ENCODE data around the gene IP6K1.

The IP6K1 gene

DNA sequence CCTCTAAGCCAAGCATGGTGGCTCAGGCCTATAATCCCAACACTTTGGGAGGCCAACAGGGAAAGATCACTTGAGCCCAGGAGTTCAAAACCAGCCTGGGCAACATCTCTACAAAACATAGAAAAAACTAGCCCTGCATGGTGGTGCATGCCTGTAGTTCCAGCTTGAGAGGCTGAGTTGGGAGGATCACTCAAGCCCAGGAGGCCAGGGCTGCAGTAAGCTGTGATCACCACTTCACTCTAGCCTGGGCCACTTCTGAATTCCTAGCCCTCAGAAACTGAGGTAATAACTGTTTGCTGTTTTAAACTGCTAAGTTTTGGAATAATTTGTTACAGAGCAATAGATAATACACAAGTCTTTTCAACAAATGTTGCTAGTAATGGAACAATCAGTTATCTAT is 16.4 kb downstream of the IP6K1 start:
- Histone ChIP-seq H3K4me3 (ENCODE audit: low read depth in 1 of 5, low read length in 5 of 5) (no peak overlapping the region), H3K9ac (ENCODE audit: low read length in 5 of 5) (no peak overlapping the region)

DNA sequence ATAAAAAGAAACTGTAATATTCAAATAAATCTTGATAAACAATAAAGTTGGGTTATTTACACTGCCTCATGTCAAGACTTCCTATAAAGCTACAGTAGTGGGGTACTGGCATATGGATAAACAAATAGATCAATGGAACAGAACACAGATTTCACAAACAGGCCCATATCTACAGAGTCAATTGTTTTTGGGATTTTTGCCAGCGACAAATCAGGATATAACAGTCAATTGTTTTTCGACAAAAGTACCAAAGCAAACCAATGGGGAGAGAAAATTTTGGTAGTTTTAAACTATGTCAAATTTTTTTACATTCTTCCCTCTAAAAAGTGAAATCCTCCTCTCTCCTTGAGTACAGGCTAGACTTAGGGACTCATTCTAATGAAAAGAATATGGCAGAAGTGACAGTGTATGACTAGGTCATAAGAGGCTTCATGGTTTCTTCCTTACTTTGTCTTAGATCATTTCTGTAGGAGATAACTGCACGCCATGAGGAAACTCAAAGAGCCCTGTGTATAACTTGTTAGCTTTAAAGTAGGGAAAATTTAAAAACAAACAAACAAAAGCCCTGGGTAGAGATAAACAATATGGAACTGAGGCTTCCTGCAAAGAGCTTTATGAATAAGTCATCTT is 16.9 kb downstream of the IP6K1 start:
- no peak overlapping the region for H3K4me3 ChIP-seq (ENCODE audit: low read depth in 1 of 5, low read length in 5 of 5)
- no peak overlapping the region for H3K27ac ChIP-seq (ENCODE audit: low read depth, low read length)
- H3K36me3 ChIP-seq (ENCODE audit: control insufficient read depth in 5 of 5, insufficient read depth in 5 of 5, low read length in 5 of 5), result peaks cover 0 to 10% (median 6%) of the 10 kb centered on the region in 5 donors
- no peaks in the 10 kb centered on the region for H3K4me1 ChIP-seq (ENCODE audit: control insufficient read depth in 5 of 5, insufficient read depth in 5 of 5, low read length in 5 of 5)
- no peaks in the 10 kb centered on the region for H3K9me3 ChIP-seq (ENCODE audit: control insufficient read depth in 5 of 5, low read length in 5 of 5)
- no peak overlapping the region for H3K9ac ChIP-seq (ENCODE audit: low read length in 5 of 5)
- no peaks in the 10 kb centered on the region for H3K27me3 ChIP-seq (ENCODE audit: control insufficient read depth in 5 of 5, insufficient read depth in 4 of 5, low read length in 5 of 5)

More for the DNA sequence above, 16.4 kb downstream of the IP6K1 start:
- Histone ChIP-seq H3K9me3 (ENCODE audit: control insufficient read depth in 5 of 5, low read length in 5 of 5) (no peaks in the 10 kb centered on the region), H3K27ac (ENCODE audit: low read depth, low read length) (no peak overlapping the region), H3K4me1 (ENCODE audit: control insufficient read depth in 5 of 5, insufficient read depth in 5 of 5, low read length in 5 of 5) (no peaks in the 10 kb centered on the region), H3K27me3 (ENCODE audit: control insufficient read depth in 5 of 5, insufficient read depth in 4 of 5, low read length in 5 of 5) (no peaks in the 10 kb centered on the region), H3K36me3 (ENCODE audit: control insufficient read depth in 5 of 5, insufficient read depth in 5 of 5, low read length in 5 of 5) (peaks cover 0 to 10% (median 6%) of the 10 kb centered on the region in 5 donors)

DNA sequence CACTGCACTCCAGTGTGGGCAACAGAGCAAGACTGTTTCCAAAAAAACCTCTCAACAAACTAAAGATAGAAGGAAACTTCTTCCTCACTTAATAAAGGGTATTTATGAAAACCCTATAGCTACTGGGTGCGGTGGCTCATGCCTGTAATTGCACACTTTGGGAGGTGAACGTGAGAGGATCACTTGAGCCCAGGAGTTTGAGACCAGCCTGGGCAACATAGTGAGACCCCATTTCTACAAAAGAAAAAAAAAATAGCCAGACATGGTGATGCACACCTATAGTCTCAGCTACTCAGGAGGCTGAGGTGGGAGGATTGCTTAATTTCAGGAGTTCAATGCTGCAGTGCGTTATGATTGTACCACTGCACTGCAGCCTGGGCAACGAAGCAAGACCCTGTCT is 22.4 kb downstream of the IP6K1 start:
- no peak overlapping the region for H3K4me3 ChIP-seq (ENCODE audit: low read depth in 1 of 5, low read length in 5 of 5)
- H3K9ac ChIP-seq (ENCODE audit: low read length in 5 of 5), result no peak overlapping the region

DNA sequence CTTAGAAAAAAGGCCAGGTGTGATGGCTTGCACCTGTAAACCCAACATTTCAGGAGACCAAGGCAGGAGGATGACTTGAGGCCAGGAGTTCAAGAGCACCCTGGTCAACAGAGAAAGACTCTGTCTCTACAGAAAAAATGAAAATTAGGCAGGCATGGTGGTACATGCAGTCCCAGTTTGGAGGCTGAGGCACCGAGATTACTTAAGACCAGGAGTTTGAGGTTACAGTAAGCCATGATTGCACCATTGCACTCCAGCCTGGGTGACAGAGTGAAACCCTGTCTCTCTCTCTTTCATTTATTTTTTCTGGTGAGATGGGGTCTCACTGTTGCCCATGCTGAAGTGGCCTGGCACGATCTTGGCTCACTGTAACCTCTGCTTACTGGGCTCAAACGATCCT is 24.7 kb downstream of the IP6K1 start:
- H3K27ac ChIP-seq (ENCODE audit: low read depth, low read length), result no peak overlapping the region
- H3K9ac ChIP-seq (ENCODE audit: low read length in 5 of 5), result no peak overlapping the region
- H3K27me3 ChIP-seq (ENCODE audit: control insufficient read depth in 5 of 5, insufficient read depth in 4 of 5, low read length in 5 of 5), result no peaks in the 10 kb centered on the region
- H3K9me3 ChIP-seq (ENCODE audit: control insufficient read depth in 5 of 5, low read length in 5 of 5), result no peaks in the 10 kb centered on the region
- no peak overlapping the region for H3K4me3 ChIP-seq (ENCODE audit: low read depth in 1 of 5, low read length in 5 of 5)
- H3K4me1 ChIP-seq (ENCODE audit: control insufficient read depth in 5 of 5, insufficient read depth in 5 of 5, low read length in 5 of 5), result peaks cover 0 to 8% (median 6%) of the 10 kb centered on the region in 5 donors
- H3K36me3 ChIP-seq (ENCODE audit: control insufficient read depth in 5 of 5, insufficient read depth in 5 of 5, low read length in 5 of 5), result peaks cover 0 to 6% (median 0%) of the 10 kb centered on the region in 5 donors

More for the DNA sequence above, 22.4 kb downstream of the IP6K1 start:
- no peak overlapping the region for H3K27ac ChIP-seq (ENCODE audit: low read depth, low read length)
- H3K36me3 ChIP-seq (ENCODE audit: control insufficient read depth in 5 of 5, insufficient read depth in 5 of 5, low read length in 5 of 5), result peaks cover 0 to 6% (median 0%) of the 10 kb centered on the region in 5 donors
- no peaks in the 10 kb centered on the region for H3K4me1 ChIP-seq (ENCODE audit: control insufficient read depth in 5 of 5, insufficient read depth in 5 of 5, low read length in 5 of 5)
- H3K27me3 ChIP-seq (ENCODE audit: control insufficient read depth in 5 of 5, insufficient read depth in 4 of 5, low read length in 5 of 5), result no peaks in the 10 kb centered on the region
- no peaks in the 10 kb centered on the region for H3K9me3 ChIP-seq (ENCODE audit: control insufficient read depth in 5 of 5, low read length in 5 of 5)

DNA sequence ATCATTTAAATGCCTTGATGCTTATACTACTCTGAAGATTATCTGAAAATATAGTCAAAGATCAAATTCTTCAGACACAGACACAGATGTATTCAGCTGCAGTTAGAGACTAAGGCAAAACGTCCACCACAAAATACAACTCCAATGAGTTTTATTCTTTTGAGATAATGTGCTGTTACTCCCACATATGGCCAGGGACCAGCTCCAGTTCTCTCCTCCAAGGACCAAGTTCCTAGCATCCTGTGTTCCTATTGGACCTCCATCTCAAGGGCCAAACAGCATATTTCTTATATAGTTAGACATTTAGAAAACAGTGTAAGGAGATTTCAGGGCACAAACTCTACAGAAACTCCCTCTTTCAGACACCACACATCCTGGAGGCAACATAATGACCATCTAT is 27.1 kb downstream of the IP6K1 start:
- H3K4me3 ChIP-seq (ENCODE audit: low read depth in 1 of 5, low read length in 5 of 5), result no peak overlapping the region
- H3K27ac ChIP-seq (ENCODE audit: low read depth, low read length), result no peak overlapping the region
- no peaks in the 10 kb centered on the region for H3K27me3 ChIP-seq (ENCODE audit: control insufficient read depth in 5 of 5, insufficient read depth in 4 of 5, low read length in 5 of 5)
- H3K9me3 ChIP-seq (ENCODE audit: control insufficient read depth in 5 of 5, low read length in 5 of 5), result no peaks in the 10 kb centered on the region
- H3K36me3 ChIP-seq (ENCODE audit: control insufficient read depth in 5 of 5, insufficient read depth in 5 of 5, low read length in 5 of 5), result peaks cover 0 to 6% (median 0%) of the 10 kb centered on the region in 5 donors
- no peak overlapping the region for H3K9ac ChIP-seq (ENCODE audit: low read length in 5 of 5)
- peaks cover 0 to 13% (median 6%) of the 10 kb centered on the region in 5 donors for H3K4me1 ChIP-seq (ENCODE audit: control insufficient read depth in 5 of 5, insufficient read depth in 5 of 5, low read length in 5 of 5)

DNA sequence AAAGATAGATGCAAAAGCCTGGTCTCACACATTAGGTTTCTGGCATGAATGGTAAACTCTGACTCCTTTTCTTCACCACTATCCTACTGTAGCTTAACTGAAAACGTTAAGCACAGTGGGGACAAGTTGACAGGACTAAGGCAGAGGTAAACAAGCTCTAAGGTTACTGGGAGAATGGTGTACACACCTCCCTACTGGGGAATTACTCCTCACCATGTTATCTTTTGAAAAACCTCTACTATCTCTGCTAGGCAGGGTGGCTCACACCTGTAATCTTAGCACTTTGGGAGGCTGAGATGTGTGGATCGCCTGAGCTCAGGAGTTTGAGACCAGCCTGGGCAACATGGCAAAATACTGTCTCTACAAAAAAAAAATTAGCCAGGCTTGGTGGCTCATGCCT is 29.1 kb downstream of the IP6K1 start:
- no peak overlapping the region for H3K9ac ChIP-seq (ENCODE audit: low read length in 5 of 5)
- H3K36me3 ChIP-seq (ENCODE audit: control insufficient read depth in 5 of 5, insufficient read depth in 5 of 5, low read length in 5 of 5), result peaks cover 0 to 6% (median 0%) of the 10 kb centered on the region in 5 donors
- H3K9me3 ChIP-seq (ENCODE audit: control insufficient read depth in 5 of 5, low read length in 5 of 5), result no peaks in the 10 kb centered on the region
- H3K27me3 ChIP-seq (ENCODE audit: control insufficient read depth in 5 of 5, insufficient read depth in 4 of 5, low read length in 5 of 5), result no peaks in the 10 kb centered on the region
- peaks cover 0 to 16% (median 8%) of the 10 kb centered on the region in 5 donors for H3K4me1 ChIP-seq (ENCODE audit: control insufficient read depth in 5 of 5, insufficient read depth in 5 of 5, low read length in 5 of 5)
- no peak overlapping the region for H3K4me3 ChIP-seq (ENCODE audit: low read depth in 1 of 5, low read length in 5 of 5)
- H3K27ac ChIP-seq (ENCODE audit: low read depth, low read length), result no peak overlapping the region

DNA sequence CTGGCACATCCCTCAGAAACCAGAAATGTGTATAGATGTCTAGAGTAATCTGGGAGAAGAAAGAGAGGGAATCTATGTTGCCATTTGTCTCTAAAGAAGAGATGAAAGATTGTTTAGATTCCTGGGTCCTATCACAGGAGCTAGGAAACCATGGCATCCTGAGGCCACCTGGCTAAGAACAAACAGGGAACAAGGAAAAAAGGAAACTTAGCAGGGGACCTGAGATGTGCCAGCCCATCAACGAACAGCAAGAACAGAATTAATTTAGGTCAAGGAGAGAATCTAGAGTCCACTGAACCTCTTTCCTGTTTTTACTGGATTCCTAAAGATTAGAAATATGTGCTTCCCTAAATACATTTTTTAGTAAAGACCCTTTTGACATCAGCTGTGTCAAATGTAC is 30.3 kb downstream of the IP6K1 start:
- no peaks in the 10 kb centered on the region for H3K27me3 ChIP-seq (ENCODE audit: control insufficient read depth in 5 of 5, insufficient read depth in 4 of 5, low read length in 5 of 5)
- no peak overlapping the region for H3K4me3 ChIP-seq (ENCODE audit: low read depth in 1 of 5, low read length in 5 of 5)
- H3K9ac ChIP-seq (ENCODE audit: low read length in 5 of 5), result no peak overlapping the region
- H3K36me3 ChIP-seq (ENCODE audit: control insufficient read depth in 5 of 5, insufficient read depth in 5 of 5, low read length in 5 of 5), result peaks cover 0 to 6% (median 0%) of the 10 kb centered on the region in 5 donors
- H3K4me1 ChIP-seq (ENCODE audit: control insufficient read depth in 5 of 5, insufficient read depth in 5 of 5, low read length in 5 of 5), result peaks cover 0 to 16% (median 8%) of the 10 kb centered on the region in 5 donors
- H3K27ac ChIP-seq (ENCODE audit: low read depth, low read length), result no peak overlapping the region
- no peaks in the 10 kb centered on the region for H3K9me3 ChIP-seq (ENCODE audit: control insufficient read depth in 5 of 5, low read length in 5 of 5)

DNA sequence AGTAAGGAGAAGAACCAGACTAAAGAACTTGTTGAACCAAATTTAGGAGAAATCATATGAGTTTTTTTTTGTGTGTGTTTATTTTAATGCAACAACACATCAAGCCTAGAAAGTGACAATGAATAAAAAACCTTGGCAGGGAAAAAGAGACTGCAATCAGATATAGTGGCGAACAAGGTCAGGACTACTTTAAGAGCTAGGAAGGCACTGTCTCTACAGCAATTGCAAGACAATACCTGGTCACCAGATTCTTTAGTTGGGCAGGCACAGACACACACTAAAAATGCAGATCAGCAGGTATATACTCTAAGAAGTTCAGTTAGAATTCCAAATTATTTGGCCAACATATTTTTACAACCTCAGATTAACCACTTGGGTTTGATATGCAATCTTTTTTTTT is 31.8 kb downstream of the IP6K1 start:
- Histone ChIP-seq H3K27ac (ENCODE audit: low read depth, low read length) (no peak overlapping the region), H3K4me1 (ENCODE audit: control insufficient read depth in 5 of 5, insufficient read depth in 5 of 5, low read length in 5 of 5) (peaks cover 0 to 16% (median 8%) of the 10 kb centered on the region in 5 donors), H3K9me3 (ENCODE audit: control insufficient read depth in 5 of 5, low read length in 5 of 5) (no peaks in the 10 kb centered on the region), H3K9ac (ENCODE audit: low read length in 5 of 5) (no peak overlapping the region), H3K36me3 (ENCODE audit: control insufficient read depth in 5 of 5, insufficient read depth in 5 of 5, low read length in 5 of 5) (peaks cover 0 to 4% (median 0%) of the 10 kb centered on the region in 5 donors), H3K4me3 (ENCODE audit: low read depth in 1 of 5, low read length in 5 of 5) (no peak overlapping the region), H3K27me3 (ENCODE audit: control insufficient read depth in 5 of 5, insufficient read depth in 4 of 5, low read length in 5 of 5) (no peaks in the 10 kb centered on the region)

DNA sequence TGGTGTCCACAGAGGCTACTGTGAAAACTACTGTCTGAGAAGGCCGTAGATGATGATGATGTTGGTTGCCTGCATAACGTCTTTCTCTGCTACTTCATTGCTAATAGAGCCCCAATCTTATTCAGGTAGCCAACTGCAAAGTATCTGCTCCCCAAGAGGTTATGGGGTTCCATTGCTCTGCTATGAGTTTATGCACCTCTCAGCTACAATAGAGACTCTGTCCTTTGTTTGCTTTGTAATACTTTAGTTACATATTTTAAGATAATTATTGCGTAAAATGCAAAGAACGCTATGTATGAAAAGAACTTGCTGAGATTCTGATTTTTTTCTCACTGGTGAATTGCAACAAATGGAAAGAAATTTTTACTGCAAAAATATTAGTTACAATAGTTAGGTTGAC is 34.8 kb downstream of the IP6K1 start:
- H3K27ac ChIP-seq (ENCODE audit: low read depth, low read length), result no peak overlapping the region
- H3K4me1 ChIP-seq (ENCODE audit: control insufficient read depth in 5 of 5, insufficient read depth in 5 of 5, low read length in 5 of 5), result peaks cover 0 to 8% (median 0%) of the 10 kb centered on the region in 5 donors
- peaks cover 2 to 16% (median 15%) of the 10 kb centered on the region in 5 donors for H3K36me3 ChIP-seq (ENCODE audit: control insufficient read depth in 5 of 5, insufficient read depth in 5 of 5, low read length in 5 of 5)
- H3K4me3 ChIP-seq (ENCODE audit: low read depth in 1 of 5, low read length in 5 of 5), result no peak overlapping the region
- H3K27me3 ChIP-seq (ENCODE audit: control insufficient read depth in 5 of 5, insufficient read depth in 4 of 5, low read length in 5 of 5), result no peaks in the 10 kb centered on the region
- no peak overlapping the region for H3K9ac ChIP-seq (ENCODE audit: low read length in 5 of 5)
- H3K9me3 ChIP-seq (ENCODE audit: control insufficient read depth in 5 of 5, low read length in 5 of 5), result no peaks in the 10 kb centered on the region

DNA sequence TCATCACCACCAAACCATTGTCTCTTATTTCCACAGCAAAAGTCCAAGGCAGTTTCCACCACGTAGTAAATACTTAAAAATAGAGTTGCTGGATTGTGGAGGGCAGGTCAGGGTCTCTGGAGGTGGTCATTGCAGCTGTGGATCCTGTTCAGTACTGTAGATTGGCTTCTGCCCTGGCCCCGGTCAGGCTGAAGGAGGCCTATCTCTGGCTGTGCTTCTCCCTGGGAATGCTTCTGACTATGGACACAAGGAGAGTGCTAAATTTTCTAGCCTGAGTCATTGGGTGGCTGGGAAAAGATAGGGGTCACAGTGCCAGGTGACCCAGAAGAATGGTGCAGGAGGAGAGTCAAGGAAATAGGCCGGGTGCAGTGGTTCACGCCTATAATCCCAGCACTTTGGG is 36.3 kb downstream of the IP6K1 start:
- Histone ChIP-seq H3K9ac (ENCODE audit: low read length in 5 of 5) (no peak overlapping the region), H3K36me3 (ENCODE audit: control insufficient read depth in 5 of 5, insufficient read depth in 5 of 5, low read length in 5 of 5) (peaks cover 5 to 21% (median 19%) of the 10 kb centered on the region in 5 donors), H3K4me1 (ENCODE audit: control insufficient read depth in 5 of 5, insufficient read depth in 5 of 5, low read length in 5 of 5) (peaks cover 0 to 8% (median 0%) of the 10 kb centered on the region in 5 donors), H3K27ac (ENCODE audit: low read depth, low read length) (no peak overlapping the region), H3K9me3 (ENCODE audit: control insufficient read depth in 5 of 5, low read length in 5 of 5) (no peaks in the 10 kb centered on the region), H3K27me3 (ENCODE audit: control insufficient read depth in 5 of 5, insufficient read depth in 4 of 5, low read length in 5 of 5) (no peaks in the 10 kb centered on the region), H3K4me3 (ENCODE audit: low read depth in 1 of 5, low read length in 5 of 5) (no peak overlapping the region)

All from subcutaneous abdominal adipose tissue (tissue), 5 donors.